WTC11 (cell line): ENCODE data around the gene TUBE1. TPM values are rescaled to one million over a fixed set of nuclear protein-coding genes. Genes with fewer than 3 reads are reported as not detected.
"Not testable (repeated sequence)": the region's sequence is repeated elsewhere in the genome, so short reads cannot be mapped to it uniquely, and the experiment has no call there.

Experiments used
- ATAC-seq: fragments of 200-7000 bp; cut with Tn5 transposase; 2 replicates; pipeline ENCODE4 v1.10.0; 2021; ENCODE audit warnings: mild to moderate bottlenecking, moderate library complexity
- CTCF ChIA-PET: fragments of 300-600 bp; sonication (Branson Sonifier 250); formaldehyde crosslinking; loops from one replicate; lab custom pipeline; 2021; ENCODE audit warnings: antibody characterized with exemption; lab: Charles Lee
- POLR2A ChIA-PET: fragments of 350-600 bp; sonication (Branson Sonifier 250); formaldehyde crosslinking; loops from one replicate; lab custom pipeline; 2021; ENCODE audit warnings: antibody characterized with exemption; lab: Charles Lee
- DNase-seq: peaks from one replicate; pipeline ENCODE4 v3.0.0; 2021; ENCODE audit warnings: low spot score
- H3K27ac Mint-ChIP-seq: 2 replicates; pipeline ENCODE4 v1.8.0; 2021; ENCODE audit warnings: mixed read lengths
- H3K27me3 Mint-ChIP-seq: 2 replicates; pipeline ENCODE4 v1.8.0; 2021; ENCODE audit warnings: low read depth, mild to moderate bottlenecking, moderate library complexity, mixed read lengths
- H3K36me3 Mint-ChIP-seq: 2 replicates; pipeline ENCODE4 v1.8.0; 2021; ENCODE audit warnings: mixed read lengths
- H3K4me1 Mint-ChIP-seq: 2 replicates; pipeline ENCODE4 v1.8.0; 2022; ENCODE audit warnings: mixed read lengths
- H3K4me3 Mint-ChIP-seq: 2 replicates; pipeline ENCODE4 v1.8.0; 2021; ENCODE audit warnings: mild to moderate bottlenecking, moderate library complexity, mixed read lengths
- H3K9me3 Mint-ChIP-seq: 2 replicates; pipeline ENCODE4 v1.8.0; 2021; ENCODE audit warnings: mixed read lengths
- CBFB ChIP-seq: sonication (generic); formaldehyde crosslinking; IDR thresholded peaks from 2 replicates; pipeline ENCODE4 v1.8.1; 2022; ENCODE audit warnings: mild to moderate bottlenecking, low read depth, missing genetic modification reagents
- CTCF ChIP-seq: fragments of 200-600 bp; IDR thresholded peaks from 2 replicates; pipeline ENCODE4 v1.8.0; 2022; ENCODE audit warnings: antibody characterized with exemption
- ETV6 ChIP-seq: sonication (generic); formaldehyde crosslinking; IDR thresholded peaks from 2 replicates; pipeline ENCODE4 v1.8.1; 2022; ENCODE audit warnings: mild to moderate bottlenecking, missing genetic modification reagents
- FOXP1 ChIP-seq: sonication (generic); formaldehyde crosslinking; IDR thresholded peaks from 2 replicates; pipeline ENCODE4 v1.8.0; 2022; ENCODE audit warnings: missing genetic modification reagents, mild to moderate bottlenecking, moderate library complexity, borderline replicate concordance
- JUN ChIP-seq: sonication (generic); formaldehyde crosslinking; IDR thresholded peaks from 2 replicates; pipeline ENCODE4 v1.8.0; 2023; ENCODE audit warnings: mild to moderate bottlenecking, missing genetic modification reagents
- KAT7 ChIP-seq: sonication (generic); formaldehyde crosslinking; IDR thresholded peaks from 2 replicates; pipeline ENCODE4 v1.8.1; 2023; ENCODE audit warnings: missing genetic modification reagents, mild to moderate bottlenecking, borderline replicate concordance
- NFATC4 ChIP-seq: fragments of 250-450 bp; sonication (Bioruptor Pico); IDR thresholded peaks from 2 replicates; pipeline ENCODE4 v1.9.0; 2021; ENCODE audit warnings: mild to moderate bottlenecking
- NFE2L1 ChIP-seq: sonication (generic); formaldehyde crosslinking; IDR thresholded peaks from 2 replicates; pipeline ENCODE4 v1.8.1; 2023; ENCODE audit warnings: missing genetic modification reagents
- NFYB ChIP-seq: sonication (generic); formaldehyde crosslinking; conservative IDR thresholded peaks from 2 replicates; pipeline ENCODE4 v1.8.0; 2022; ENCODE audit warnings: low read depth, missing genetic modification reagents
- NR2C2 ChIP-seq: sonication (generic); formaldehyde crosslinking; IDR thresholded peaks from 2 replicates; pipeline ENCODE4 v1.8.0; 2022; ENCODE audit warnings: mild to moderate bottlenecking, missing genetic modification reagents
- PRDM15 ChIP-seq: sonication (generic); formaldehyde crosslinking; IDR thresholded peaks from 2 replicates; pipeline ENCODE4 v1.8.0; 2022; ENCODE audit warnings: missing genetic modification reagents
- TP53 ChIP-seq: sonication (generic); formaldehyde crosslinking; IDR thresholded peaks from 2 replicates; pipeline ENCODE4 v1.8.1; 2023; ENCODE audit warnings: mild to moderate bottlenecking, missing genetic modification reagents
- ZNF263 ChIP-seq: sonication (generic); formaldehyde crosslinking; IDR thresholded peaks from 2 replicates; pipeline ENCODE4 v1.8.1; 2022; ENCODE audit warnings: low read depth, mild to moderate bottlenecking, moderate library complexity, missing genetic modification reagents
- total RNA-seq: library from RNA; stranded (reverse); gene quantifications from 3 replicates; pipeline ENCODE4 v1.2.3, GENCODE V29; 2021
- TF ChIP-seq, protein P1 (sequence below): fragments of 250-450 bp; sonication (Bioruptor Pico); IDR thresholded peaks from 2 replicates; pipeline ENCODE4 v2.1.2; 2022; ENCODE audit warnings: mild to moderate bottlenecking, moderate library complexity
- TF ChIP-seq, protein P2 (sequence below): fragments of 250-450 bp; sonication (Bioruptor Pico); IDR thresholded peaks from 2 replicates; pipeline ENCODE4 v1.9.0; 2021; ENCODE audit warnings: moderate library complexity, mild to moderate bottlenecking, inconsistent platforms, borderline replicate concordance
- TF ChIP-seq, protein P3 (sequence below): fragments of 250-450 bp; sonication (Bioruptor Pico); conservative IDR thresholded peaks from 2 replicates; pipeline ENCODE4 v1.9.0; 2021; ENCODE audit warnings: mild to moderate bottlenecking
- TF ChIP-seq, protein P4 (sequence below): fragments of 250-450 bp; sonication (Bioruptor Pico); IDR thresholded peaks from 2 replicates; pipeline ENCODE4 v1.8.0; 2021; ENCODE audit warnings: mild to moderate bottlenecking
- TF ChIP-seq, protein P5 (sequence below): sonication (generic); formaldehyde crosslinking; IDR thresholded peaks from 2 replicates; pipeline ENCODE4 v1.8.1; 2022; ENCODE audit warnings: mild to moderate bottlenecking, moderate library complexity, missing genetic modification reagents

Gene TUBE1
- total RNA-seq, 1 experiment from 2014 or later: 16.9 TPM

GRCh38 chr6:112054555-112055190 is 32.6 kb downstream of the TUBE1 start:
- no peaks in the 10 kb centered on the region for H3K9me3 Mint-ChIP-seq
- H3K27me3 Mint-ChIP-seq: no peaks in the 10 kb centered on the region
- DNase-seq: no peak
- TF ChIP-seq, protein P1, sequence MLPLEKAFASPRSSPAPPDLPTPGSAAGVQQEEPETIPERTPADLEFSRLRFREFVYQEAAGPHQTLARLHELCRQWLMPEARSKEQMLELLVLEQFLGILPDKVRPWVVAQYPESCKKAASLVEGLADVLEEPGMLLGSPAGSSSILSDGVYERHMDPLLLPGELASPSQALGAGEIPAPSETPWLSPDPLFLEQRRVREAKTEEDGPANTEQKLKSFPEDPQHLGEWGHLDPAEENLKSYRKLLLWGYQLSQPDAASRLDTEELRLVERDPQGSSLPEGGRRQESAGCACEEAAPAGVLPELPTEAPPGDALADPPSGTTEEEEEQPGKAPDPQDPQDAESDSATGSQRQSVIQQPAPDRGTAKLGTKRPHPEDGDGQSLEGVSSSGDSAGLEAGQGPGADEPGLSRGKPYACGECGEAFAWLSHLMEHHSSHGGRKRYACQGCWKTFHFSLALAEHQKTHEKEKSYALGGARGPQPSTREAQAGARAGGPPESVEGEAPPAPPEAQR (CRISPR knock-in tag): no peak
- TF ChIP-seq, protein P2, sequence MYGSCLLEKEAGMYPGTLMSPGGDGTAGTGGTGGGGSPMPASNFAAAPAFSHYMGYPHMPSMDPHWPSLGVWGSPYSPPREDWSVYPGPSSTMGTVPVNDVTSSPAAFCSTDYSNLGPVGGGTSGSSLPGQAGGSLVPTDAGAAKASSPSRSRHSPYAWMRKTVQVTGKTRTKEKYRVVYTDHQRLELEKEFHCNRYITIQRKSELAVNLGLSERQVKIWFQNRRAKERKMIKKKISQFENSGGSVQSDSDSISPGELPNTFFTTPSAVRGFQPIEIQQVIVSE (CRISPR knock-in tag): no peak
- TF ChIP-seq NFYB (CRISPR knock-in tag) (no peak), CBFB (CRISPR knock-in tag) (no peak), NFE2L1 (no peak), PRDM15 (CRISPR knock-in tag) (no peak), ETV6 (CRISPR knock-in tag) (no peak), NFATC4 (CRISPR knock-in tag) (no peak), CTCF (no peak), ZNF263 (CRISPR knock-in tag) (no peak), KAT7 (no peak)
- TF ChIP-seq, protein P3, sequence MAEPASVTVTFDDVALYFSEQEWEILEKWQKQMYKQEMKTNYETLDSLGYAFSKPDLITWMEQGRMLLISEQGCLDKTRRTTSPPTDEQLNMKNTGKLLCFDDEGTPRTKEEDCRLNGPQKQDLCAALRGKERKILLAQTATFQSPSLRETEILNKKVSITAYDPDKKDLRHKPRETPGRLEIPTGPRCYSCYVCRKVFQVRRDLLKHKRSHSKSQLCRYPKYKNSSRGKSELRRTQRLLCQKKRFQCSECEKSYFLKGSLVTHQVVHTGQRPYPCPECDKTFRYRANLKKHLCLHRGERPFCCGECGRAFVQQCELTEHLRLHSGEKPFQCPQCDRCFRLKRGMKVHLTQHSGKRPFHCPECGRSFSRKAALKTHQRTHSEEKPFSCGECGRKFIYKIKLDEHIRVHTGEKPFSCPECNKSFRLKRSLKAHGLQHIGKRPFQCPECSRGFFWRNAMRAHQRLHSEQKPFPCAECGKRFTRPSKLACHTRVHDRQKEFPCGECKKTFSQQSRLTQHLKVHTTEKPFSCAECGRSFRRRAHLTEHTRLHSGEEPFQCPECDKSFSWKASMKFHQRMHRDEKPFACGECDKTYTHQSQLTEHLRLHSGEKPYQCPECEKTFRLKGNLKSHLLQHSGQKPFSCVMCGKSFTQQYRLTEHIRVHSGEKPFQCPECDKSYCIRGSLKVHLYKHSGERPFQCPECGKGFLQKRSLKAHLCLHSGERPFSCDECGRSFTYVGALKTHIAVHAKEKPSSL (CRISPR knock-in tag): no peak
- TF ChIP-seq, protein P4, sequence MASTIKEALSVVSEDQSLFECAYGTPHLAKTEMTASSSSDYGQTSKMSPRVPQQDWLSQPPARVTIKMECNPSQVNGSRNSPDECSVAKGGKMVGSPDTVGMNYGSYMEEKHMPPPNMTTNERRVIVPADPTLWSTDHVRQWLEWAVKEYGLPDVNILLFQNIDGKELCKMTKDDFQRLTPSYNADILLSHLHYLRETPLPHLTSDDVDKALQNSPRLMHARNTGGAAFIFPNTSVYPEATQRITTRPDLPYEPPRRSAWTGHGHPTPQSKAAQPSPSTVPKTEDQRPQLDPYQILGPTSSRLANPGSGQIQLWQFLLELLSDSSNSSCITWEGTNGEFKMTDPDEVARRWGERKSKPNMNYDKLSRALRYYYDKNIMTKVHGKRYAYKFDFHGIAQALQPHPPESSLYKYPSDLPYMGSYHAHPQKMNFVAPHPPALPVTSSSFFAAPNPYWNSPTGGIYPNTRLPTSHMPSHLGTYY (CRISPR knock-in tag): no peak
- TF ChIP-seq, all 79 proteins: peak for 0
- ChIA-PET CTCF (no interaction called here), POLR2A (no interaction called here)
- Mint-ChIP-seq H3K27ac (no peak overlapping the region), H3K4me3 (no peak overlapping the region), H3K36me3 (no peaks in the 10 kb centered on the region), H3K4me1 (no peaks in the 10 kb centered on the region)
- no peak for ATAC-seq

DNA sequence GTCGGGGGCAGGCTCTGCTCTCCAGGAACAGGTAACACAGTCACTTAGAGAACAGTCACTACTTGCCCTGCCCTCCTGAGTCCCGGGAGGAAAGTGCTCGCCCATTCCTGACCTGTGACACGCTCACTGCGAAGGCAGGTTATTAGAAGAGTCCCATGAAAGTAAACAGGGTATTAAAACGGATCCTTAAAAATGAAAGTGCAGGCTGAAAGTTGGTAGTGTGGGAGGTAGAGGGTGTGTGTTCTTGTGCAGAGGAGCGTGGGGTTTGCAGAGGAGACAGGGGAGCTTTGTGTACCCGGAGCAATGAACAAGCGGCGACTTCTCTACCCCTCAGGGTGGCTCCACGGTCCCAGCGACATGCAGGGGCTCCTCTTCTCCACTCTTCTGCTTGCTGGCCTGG is 33.3 kb downstream of the TUBE1 start, which contains the start of gene CCN6:
TSS of gene CCN6 (plus strand) at position 104 of the 400 bp plus-strand sequence. CDS start at position 358, 254 bp downstream.
- no peak within 1 kb of the TSS for H3K27ac Mint-ChIP-seq
- POLR2A ChIA-PET: no interaction called here

GRCh38 chr6:112051251-112051740 is 36.0 kb downstream of the TUBE1 start:
- H3K4me1 Mint-ChIP-seq, H3K4me3 Mint-ChIP-seq, H3K36me3 Mint-ChIP-seq, ATAC-seq, H3K9me3 Mint-ChIP-seq, H3K27me3 Mint-ChIP-seq, H3K27ac Mint-ChIP-seq, POLR2A ChIA-PET, DNase-seq, CTCF ChIA-PET: not testable (repeated sequence)

More for the DNA sequence above, 33.3 kb downstream of the TUBE1 start, which contains the start of gene CCN6:
- H3K27me3 Mint-ChIP-seq: no peaks in the 10 kb centered on the region
- DNase-seq: no peak
- H3K4me3 Mint-ChIP-seq: no peak within 1 kb of the TSS
- ATAC-seq: peak; percentile 30
- CTCF ChIA-PET: no interaction called here
- H3K9me3 Mint-ChIP-seq: no peaks in the 10 kb centered on the region
- no peaks in the 10 kb centered on the region for H3K4me1 Mint-ChIP-seq
- H3K36me3 Mint-ChIP-seq: no peaks in the 10 kb centered on the region
- TF ChIP-seq NR2C2 (CRISPR knock-in tag) (no peak), FOXP1 (CRISPR knock-in tag) (no peak), TP53 (CRISPR knock-in tag) (no peak), JUN (CRISPR knock-in tag) (no peak)
- TF ChIP-seq, protein P5, sequence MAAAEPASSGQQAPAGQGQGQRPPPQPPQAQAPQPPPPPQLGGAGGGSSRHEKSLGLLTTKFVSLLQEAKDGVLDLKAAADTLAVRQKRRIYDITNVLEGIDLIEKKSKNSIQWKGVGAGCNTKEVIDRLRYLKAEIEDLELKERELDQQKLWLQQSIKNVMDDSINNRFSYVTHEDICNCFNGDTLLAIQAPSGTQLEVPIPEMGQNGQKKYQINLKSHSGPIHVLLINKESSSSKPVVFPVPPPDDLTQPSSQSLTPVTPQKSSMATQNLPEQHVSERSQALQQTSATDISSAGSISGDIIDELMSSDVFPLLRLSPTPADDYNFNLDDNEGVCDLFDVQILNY (CRISPR knock-in tag): no peak
